ENCODE results near the gene RBFOX1. TPM values are rescaled to one million over a fixed set of nuclear protein-coding genes. Genes with fewer than 3 reads are reported as not detected.

Gene RBFOX1
- total RNA-seq, 1 donor from 2014 or later = not detected

GRCh38 chr16:7393680-7394079, 61.0 kb downstream of the RBFOX1 start:
- Mint-ChIP-seq H3K27ac (ENCODE audit: unreplicated experiment) (no peak overlapping the region), H3K4me1 (ENCODE audit: low read depth) (no peaks in the 10 kb centered on the region), H3K9me3 (ENCODE audit: low read depth) (peaks cover 18% of the 10 kb centered on the region), H3K36me3 (ENCODE audit: low read depth) (no peaks in the 10 kb centered on the region), H3K27me3 (ENCODE audit: low read depth) (no peaks in the 10 kb centered on the region), H3K4me3 (ENCODE audit: unreplicated experiment) (no peak overlapping the region)
- no peak for TF ChIP-seq CTCF (IDR thresholded peaks at IDR 0.05)
- DNase-seq (ENCODE audit: low spot score) = no peak

- no peaks in the 10 kb centered on the region for H3K27me3 Mint-ChIP-seq (ENCODE audit: low read depth)
- no peak for TF ChIP-seq CTCF (IDR thresholded peaks at IDR 0.05)
- no peak overlapping the region for H3K4me3 Mint-ChIP-seq (ENCODE audit: unreplicated experiment)
- no peak for DNase-seq (ENCODE audit: low spot score)
- H3K27ac Mint-ChIP-seq (ENCODE audit: unreplicated experiment) = no peak overlapping the region
- H3K36me3 Mint-ChIP-seq (ENCODE audit: low read depth) = no peaks in the 10 kb centered on the region
- H3K4me1 Mint-ChIP-seq (ENCODE audit: low read depth) = no peaks in the 10 kb centered on the region
- peaks cover 20% of the 10 kb centered on the region for H3K9me3 Mint-ChIP-seq (ENCODE audit: low read depth)
Observed at GRCh38 chr16:7394720-7395336, 62.2 kb downstream of the RBFOX1 start.

- H3K4me3 Mint-ChIP-seq (ENCODE audit: unreplicated experiment) = no peak overlapping the region
- H3K4me1 Mint-ChIP-seq (ENCODE audit: low read depth) = no peaks in the 10 kb centered on the region
- no peaks in the 10 kb centered on the region for H3K27me3 Mint-ChIP-seq (ENCODE audit: low read depth)
- no peaks in the 10 kb centered on the region for H3K36me3 Mint-ChIP-seq (ENCODE audit: low read depth)
- no peak overlapping the region for H3K27ac Mint-ChIP-seq (ENCODE audit: unreplicated experiment)
- no peak for TF ChIP-seq CTCF (IDR thresholded peaks at IDR 0.05)
- H3K9me3 Mint-ChIP-seq (ENCODE audit: low read depth) = peaks cover 8% of the 10 kb centered on the region
- DNase-seq (ENCODE audit: low spot score) = no peak
Observed at GRCh38 chr16:7397901-7398300, 65.3 kb downstream of the RBFOX1 start.

GRCh38 chr16:7398536-7398935, 65.9 kb downstream of the RBFOX1 start:
- no peak for DNase-seq (ENCODE audit: low spot score)
- TF ChIP-seq CTCF (IDR thresholded peaks at IDR 0.05) = no peak
- no peaks in the 10 kb centered on the region for H3K36me3 Mint-ChIP-seq (ENCODE audit: low read depth)
- H3K27me3 Mint-ChIP-seq (ENCODE audit: low read depth) = no peaks in the 10 kb centered on the region
- no peak overlapping the region for H3K27ac Mint-ChIP-seq (ENCODE audit: unreplicated experiment)
- H3K4me1 Mint-ChIP-seq (ENCODE audit: low read depth) = no peaks in the 10 kb centered on the region
- H3K9me3 Mint-ChIP-seq (ENCODE audit: low read depth) = peaks cover 8% of the 10 kb centered on the region
- no peak overlapping the region for H3K4me3 Mint-ChIP-seq (ENCODE audit: unreplicated experiment)

GRCh38 chr16:7399296-7399695, 66.7 kb downstream of the RBFOX1 start:
- Mint-ChIP-seq H3K27ac (ENCODE audit: unreplicated experiment) (no peak overlapping the region), H3K4me1 (ENCODE audit: low read depth) (no peaks in the 10 kb centered on the region), H3K9me3 (ENCODE audit: low read depth) (peaks cover 8% of the 10 kb centered on the region), H3K4me3 (ENCODE audit: unreplicated experiment) (no peak overlapping the region), H3K27me3 (ENCODE audit: low read depth) (no peaks in the 10 kb centered on the region), H3K36me3 (ENCODE audit: low read depth) (no peaks in the 10 kb centered on the region)
- no peak for TF ChIP-seq CTCF (IDR thresholded peaks at IDR 0.05)
- no peak for DNase-seq (ENCODE audit: low spot score)

All from chondrocyte (in vitro differentiated cells).